LHCN-M2 (cell line): ENCODE measurements around the gene FEM1B. TPM values are rescaled to one million over a fixed set of nuclear protein-coding genes. Genes with fewer than 3 reads are reported as not detected.

Source experiments
- DNase-seq: peaks from one replicate; pipeline ENCODE4 v3.0.0-alpha.2; 2012; ENCODE audit warnings: low read depth
- total RNA-seq: library from RNA; depleted of rRNA; stranded (reverse); fragments of >200 nt; gene quantifications from 2 replicates; pipeline ENCODE4 v1.2.3, GENCODE V29; 2014

The FEM1B gene
- total RNA-seq, 1 experiment from 2014 or later = 32.2 TPM

DNA sequence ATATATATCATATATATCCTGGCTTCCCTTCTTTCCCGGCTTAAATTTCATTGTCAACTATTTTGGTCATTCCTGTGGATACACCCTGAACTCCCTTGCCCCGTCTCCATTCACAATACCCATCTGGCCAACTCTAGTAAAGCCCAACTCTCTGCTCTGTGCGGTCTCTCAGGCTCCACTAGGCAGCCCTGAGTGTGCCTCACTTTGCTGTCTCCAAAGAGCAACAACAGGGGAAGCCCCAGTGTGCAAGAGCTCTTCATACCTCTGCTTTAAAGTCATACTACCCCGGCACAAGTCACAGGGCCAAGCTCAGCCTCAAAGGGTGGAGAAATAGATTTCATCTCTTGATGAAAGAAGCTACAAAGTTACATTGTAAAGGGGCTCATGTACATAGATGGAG lies 18.9 kb upstream of the FEM1B start:
- DNase-seq = no peak

DNA sequence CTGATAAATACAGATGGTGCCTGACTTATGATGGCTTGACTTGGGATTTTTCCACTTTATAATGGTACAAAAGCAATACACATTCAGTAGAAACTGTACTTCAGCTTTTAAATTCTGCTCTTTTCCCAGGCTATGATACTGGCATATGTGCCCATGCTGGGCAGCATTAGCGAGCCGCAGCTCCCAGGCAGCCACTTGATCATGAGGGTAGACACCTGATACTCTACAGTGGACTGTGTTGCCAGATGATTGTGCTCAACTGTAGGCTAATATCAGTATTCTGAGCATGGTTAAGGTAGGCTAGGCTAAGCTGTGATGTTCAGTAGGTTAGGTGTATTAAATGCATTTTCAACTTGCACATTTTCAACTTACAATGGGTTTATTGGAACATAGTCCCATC lies 17.7 kb upstream of the FEM1B start:
- DNase-seq = no peak

DNA sequence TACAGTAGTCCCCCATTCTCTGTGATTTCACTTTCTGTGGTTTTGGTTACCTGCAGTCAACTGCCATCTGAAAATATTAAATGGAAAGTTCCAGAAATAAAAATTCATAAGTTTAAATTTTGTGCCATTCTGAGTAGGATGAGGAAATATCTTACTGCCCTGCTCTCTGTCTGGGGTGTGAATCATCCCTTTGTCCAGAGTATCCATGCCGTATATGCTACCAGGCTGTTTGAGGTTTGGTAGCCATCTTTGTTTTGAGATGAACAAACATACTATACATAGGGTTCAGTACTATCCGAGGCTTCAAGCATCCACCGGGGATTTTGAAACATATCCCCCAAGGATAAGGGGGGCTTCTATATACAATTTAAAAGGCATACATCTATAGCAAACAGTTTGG lies 16.3 kb upstream of the FEM1B start:
- no peak for DNase-seq

DNA sequence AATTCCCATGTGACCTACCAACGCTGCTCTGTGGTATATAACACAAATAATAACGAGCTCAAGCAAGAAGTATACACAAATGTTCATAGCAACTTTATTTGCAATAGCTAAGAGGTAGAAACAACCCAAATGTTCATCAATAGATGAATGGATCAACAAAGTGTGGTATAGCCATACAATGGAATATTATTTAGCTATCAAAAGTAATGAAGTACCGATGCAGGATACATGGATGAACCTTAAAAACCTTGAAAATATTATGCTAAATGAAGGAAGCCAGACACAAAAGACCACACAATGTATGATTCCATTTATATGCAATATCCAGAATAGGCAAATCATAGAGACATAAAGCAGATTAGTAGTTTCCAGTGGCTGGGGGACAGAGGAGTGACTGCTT lies 15.6 kb upstream of the FEM1B start:
- DNase-seq = no peak

DNA sequence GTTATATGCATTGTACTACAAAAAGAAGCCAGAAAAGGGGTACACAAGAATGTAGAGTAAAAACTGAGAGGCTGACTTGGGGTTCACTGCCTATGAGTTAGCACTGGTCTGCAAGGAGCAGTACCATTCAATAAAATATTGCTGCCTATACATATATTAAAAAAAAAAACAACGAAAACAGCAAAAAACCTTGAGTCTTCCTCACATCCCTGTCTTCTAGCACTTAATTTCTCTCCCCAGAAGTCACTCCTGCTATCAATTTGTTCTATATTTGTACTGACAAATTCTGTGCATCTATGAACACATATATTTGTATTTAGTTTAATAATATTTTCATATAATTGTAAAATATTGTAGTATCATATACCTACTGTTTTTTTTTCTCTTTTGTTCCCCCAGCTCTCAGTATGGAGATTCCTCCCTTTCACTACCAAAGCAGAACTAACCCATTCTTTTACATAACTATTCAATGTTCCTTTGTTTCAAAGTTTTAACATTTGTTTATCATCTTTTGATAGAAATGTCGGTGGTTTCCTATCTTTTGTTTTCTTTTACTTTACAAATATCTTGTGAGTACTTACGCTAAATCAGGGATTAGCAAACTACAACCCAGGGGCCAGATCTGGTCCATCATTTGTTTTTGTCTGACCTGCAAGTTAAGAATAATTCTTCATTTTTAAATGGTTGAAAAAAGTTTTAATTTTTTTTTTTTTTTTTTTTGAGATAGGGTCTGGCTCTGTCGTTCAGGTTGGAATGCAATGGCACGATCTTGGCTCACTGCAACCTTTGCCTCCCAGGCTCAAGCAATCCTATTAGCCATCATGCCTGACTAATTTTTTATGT lies 14.8 kb upstream of the FEM1B start:
- no peak for DNase-seq

DNA sequence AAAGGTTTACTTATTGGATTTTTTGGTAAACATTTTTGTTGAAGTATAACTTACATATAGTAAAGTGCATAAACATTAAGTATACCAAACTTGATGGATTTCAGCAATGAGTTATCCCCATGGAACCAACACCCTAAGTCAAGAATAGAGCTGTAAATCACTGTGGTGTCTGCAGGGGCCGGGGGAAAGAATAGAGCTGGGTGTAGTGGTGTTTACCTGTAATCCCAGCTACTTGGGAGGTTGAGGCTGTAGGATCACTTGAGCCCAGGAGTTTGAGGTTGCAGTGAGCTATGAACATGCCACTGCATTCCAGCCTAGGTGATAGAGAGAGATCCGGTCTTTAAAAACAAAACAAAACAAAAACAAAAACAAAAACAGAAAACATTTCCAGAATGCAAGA lies 13.3 kb upstream of the FEM1B start:
- no peak for DNase-seq

DNA sequence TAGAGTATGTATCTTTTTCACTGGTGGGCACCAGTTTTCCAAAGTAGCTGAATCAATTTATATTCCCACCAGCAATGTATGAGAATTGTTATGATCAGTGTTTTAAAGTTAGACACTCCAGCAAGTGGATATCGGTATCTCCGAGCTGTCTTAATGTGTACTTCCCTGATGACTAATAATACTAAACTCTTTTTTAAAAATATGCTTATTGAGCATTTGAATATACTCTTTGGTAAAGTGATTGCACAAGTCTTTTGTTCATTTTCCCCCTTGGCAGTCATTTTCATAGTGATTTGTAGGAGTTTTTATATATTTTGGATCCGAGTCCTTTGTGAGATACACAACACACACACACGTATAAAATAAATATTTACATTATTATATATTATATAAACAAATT lies 12.5 kb upstream of the FEM1B start:
- DNase-seq = no peak

DNA sequence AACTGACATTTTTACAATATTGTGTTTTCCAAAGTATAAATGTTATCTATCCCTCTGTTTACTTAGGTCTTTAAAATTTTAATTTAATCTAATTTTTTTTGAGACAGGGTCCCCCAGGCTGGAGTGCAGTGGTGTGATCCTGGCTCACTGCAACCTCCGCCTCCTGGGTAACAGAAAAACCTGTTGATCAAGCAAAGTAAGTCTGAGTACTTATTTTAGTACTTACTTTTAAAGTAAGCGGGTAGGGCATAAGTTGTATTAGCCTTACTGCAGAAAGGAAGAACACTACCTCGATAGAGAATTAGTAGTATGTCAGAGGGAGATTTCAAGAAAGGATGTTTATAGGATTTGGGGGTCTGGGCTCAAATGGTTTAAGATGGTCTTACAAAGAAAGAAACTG lies 11.9 kb upstream of the FEM1B start:
- DNase-seq = no peak

DNA sequence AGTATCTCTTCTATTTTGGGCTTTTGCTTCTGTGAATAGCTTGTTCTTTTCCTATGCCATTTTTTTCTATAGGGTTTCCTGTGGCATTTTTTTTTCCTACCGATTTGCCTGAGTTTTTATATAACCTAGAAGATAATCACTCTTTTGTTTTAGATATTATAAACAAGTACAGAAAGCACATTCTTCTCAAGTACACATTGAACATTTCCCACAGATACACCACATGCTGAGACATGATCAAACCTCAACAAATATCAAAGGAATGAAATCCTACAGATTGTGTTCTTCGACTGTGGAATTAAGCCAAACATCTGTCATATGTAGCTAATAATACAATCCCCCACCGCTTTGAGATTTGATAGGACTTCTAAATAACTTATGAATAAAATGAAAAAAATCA lies 9.1 kb upstream of the FEM1B start:
- no peak for DNase-seq

DNA sequence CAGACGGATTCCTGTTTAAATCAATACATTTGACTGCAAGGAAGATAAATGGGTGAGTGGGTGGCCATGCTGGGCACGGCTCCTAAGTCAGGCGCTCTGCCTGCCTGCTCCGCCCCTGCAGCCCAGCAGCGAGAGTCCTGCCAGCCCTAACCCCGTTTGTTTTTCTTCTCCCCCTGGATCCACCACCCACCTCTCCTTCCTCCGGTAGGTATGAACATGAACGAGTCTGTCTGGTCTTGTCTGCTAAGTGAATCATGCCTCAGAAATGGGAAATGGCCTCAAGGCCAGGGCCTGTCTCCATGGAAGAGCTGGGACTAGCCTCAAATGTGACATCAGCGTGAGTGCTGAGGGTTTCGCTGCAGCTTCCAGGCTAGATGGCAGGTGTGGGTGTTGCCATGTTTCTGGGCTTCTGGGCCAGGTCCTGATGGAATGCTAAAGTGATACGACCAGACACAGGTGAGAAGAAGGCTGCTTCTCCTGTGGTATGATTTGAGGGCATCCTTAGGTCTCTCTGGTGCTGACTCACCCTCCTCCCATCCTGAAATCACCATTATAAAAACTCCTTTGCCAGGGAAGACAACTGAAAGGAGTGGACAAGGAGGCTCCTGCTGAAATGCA lies 5.6 kb upstream of the FEM1B start:
- DNase-seq = peak; percentile 69

DNA sequence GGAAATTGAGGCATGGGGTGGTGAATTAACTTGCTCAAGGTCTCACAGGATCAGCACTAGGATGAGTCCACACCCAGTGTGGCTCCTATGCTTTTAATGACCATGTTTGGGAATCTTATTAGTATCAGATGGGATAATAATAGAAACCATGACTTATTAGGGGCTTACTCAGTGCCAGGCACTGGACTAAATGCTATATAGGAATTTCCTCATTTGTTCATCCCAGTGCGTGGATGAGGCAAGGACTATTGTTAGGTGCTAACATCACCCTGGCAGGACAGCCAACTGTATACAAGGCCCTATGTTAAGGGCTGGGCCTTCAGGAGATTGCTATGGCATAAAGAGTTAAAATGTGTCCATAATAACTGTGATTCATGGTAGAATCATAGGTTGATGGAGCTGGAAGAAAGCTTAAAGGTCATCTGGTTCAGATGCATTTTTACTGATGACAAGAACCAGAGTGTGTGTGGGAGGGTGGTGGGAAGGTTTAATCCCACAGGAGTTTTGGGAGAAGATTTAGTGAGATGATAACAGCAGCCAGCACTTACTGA lies 4.7 kb upstream of the FEM1B start:
- DNase-seq = peak; percentile 66

DNA sequence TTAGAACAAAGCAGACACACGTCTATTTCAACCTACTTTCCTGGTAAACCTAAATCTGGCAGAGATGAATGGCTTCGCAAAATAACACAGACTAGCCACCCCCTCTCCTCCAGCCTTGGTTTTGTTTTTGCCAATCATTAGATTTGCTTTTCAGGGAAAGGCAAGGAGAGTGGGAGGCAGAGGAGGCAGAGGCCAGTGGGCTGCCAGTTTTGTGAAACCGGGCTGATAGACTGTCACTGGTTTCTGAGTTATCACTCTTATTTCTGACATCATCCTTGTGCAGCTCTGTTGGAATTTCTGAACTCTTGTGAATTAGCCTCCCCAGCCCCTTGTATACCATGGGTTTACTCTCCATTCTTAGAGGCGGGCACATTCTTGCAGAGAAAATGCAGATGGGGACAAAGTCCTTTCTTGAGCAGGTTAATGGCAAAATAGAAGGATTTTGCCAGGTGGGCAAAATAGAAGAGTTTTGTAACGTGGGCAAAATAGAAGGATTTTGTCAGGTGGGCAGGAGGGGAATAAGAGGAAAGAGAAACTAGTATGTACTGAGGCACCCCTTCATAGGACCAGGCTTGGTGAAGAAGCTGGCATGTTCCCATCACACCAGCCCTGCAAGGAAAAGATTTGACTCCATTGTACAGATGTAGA lies 3.2 kb upstream of the FEM1B start:
- DNase-seq = no peak

DNA sequence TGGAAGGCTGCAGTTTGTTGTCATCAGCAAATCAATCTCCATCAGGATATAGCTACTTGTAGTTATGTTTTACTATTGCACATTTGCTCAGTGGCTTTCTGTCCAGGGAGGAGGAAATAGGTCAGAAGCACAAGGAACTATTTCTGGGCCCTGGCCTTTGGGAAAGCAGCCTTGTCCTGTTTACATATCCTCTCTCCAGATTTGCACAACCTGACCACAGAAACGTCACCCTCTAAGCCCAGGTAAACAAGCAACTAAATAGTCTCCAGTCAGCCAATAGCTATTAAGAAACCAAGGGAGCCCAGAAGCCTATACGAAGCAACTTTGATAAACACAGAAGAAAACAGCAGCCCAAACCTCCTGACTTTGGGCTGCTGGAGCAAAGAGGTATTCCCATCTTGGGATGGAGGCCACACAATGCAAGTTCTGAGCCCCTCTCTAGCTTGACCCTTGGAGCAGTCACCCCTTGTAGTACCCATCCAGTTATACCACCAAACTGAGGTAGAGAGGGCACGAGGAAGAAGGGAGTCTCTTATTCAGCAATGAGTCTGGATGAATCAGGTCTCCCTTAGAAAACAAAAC lies 2.3 kb upstream of the FEM1B start:
- no peak for DNase-seq

DNA sequence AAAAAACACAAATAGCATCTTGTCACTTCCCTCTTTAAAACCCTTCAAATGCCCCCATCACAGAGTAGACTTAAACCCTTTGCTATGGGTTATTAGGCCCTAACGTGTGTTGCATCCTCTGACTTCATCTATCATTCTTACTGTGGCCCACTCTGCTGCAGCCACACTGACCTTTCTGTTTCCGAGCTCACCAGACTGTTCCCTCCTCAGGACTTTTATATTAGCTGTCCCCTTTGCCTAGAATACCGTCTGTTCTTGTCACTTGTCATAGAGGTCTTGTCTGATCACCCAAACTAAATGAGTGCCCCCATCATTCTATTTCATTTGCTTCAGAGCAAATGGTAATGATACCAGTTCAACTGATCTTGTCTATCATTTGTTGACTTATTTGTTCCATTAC lies 877 bp upstream of the FEM1B start:
- no peak for DNase-seq

DNA sequence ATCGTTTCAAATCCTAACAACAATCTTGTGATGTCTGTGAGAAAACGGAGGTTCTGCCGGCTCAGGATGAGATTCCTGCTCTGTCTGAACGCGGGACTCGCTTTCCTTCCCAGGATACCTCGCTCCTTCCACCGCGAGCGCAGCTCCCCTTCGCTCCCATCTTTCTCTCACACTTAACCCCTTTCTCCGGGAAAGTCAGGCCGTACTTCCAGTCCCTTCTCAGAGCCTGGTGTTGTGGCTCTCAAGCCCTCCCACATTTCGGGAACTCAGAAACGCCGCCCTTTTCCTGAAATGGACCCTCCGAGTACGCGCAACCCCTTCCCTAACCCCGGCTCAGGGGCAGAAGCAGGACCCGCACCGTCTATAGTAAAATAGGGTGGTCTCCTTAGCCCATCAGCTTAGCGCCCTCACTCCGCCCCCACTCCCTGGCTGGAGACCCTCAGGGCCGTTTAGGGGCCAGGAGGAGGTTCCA lies 378 bp upstream of the FEM1B start:
- peak; percentile 69 for DNase-seq

DNA sequence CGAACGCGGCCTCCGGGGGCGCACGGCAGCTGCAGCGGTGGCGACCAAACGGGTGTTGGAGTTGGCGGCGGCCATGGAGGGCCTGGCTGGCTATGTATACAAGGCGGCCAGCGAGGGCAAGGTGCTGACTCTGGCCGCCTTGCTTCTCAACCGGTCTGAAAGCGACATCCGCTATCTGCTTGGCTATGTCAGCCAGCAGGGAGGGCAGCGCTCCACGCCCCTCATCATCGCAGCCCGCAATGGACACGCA lies 725 bp downstream of the FEM1B start:
- DNase-seq = no peak

DNA sequence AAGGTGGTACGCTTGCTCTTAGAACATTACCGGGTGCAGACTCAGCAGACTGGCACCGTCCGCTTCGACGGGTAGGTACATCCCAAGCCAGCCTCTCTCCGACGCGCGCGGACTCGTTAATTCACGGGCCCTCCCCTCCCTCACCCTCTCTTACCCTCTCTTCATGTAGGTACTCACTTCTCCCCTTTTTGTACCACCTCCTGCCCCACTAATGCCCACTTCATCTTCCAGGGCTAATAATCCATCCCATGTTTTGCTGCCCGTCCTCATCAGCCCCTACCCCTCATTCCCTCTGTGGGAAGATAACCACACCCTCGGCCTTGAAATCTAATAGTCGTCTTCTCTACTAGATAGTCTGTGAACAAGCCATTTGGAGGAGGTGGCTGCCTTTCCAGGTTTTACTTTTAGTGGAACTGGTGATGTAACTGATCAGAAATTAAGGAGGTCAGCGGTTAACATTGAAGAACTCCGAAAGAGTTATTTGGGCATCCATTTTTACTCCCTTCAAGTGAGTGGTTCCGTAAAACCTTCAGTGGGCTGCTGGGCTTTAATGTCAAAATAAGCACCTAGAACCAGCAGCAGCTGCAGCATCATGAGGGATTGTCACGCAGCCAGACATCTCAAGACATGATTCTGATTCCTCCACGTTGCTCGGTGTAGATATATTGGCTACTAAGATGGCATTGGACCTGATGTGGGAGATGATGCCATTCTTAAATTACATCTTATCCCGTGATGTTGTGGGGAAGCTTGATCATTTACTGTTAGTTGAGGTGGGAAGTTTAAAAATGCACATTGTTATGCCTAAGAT lies 1.3 kb downstream of the FEM1B start:
- DNase-seq = peak; percentile 50

DNA sequence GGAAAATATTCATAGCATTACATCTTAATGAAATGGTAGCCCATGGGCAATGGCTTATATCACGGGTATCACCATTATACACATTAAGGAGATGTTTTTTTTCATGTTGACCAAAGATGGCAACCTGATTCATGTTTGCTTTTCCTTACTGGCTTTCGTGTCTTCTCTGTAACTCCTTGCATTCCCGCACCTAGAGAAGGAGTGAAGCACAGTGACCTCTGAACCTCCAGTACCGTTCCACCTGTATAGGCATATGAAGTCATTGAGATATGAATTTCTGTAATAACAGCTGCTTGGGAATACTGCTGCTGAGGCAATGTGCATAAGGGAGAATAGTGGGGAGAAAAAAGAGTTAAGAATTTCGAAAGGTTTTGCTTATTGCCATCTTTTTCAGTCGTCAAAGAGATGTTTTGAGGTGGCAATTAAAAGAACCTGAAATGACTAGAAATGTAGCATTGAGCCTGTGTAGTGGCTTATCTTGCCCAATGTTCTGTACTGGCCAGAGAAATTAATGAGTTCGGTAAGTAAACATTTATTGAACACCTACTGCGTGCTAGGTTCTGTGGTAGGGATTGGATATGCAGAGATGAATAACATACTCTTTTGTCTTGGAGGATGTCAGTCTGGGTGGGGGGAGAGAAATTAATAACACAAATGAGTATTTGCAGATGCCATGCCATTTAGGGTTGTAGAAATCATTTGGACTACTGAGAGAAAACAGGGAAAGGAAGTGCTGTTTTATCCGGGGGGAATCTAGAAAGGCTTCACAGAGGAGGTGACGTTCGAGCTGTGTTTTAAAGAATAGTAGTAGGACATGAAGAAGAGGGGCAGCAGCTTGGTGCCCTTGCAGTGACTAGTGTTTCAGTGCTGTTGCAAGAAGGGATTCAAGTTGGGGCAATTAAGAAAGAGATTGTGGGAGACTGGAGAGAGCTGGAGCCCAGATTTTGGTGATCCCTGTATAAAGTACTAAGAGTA lies 2.5 kb downstream of the FEM1B start:
- DNase-seq = no peak

DNA sequence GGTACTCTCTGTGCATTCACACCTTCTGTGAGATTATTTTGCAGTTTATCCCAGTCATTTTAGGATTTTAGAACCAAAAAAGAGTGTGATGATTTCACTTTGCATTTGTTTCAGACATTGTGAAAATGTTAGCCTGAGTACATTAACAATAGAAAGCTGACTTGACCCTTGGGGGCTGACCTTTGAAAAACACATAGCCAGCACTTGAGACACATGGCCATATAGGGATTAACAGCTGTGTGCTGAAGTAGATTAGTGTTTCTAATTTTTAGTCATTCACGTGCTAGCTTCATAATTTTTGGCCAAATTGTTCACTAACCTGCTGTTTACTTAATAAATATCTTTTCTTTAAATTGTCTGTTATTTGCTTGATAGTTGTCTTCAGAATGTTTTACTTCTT lies 3.5 kb downstream of the FEM1B start:
- DNase-seq = no peak

DNA sequence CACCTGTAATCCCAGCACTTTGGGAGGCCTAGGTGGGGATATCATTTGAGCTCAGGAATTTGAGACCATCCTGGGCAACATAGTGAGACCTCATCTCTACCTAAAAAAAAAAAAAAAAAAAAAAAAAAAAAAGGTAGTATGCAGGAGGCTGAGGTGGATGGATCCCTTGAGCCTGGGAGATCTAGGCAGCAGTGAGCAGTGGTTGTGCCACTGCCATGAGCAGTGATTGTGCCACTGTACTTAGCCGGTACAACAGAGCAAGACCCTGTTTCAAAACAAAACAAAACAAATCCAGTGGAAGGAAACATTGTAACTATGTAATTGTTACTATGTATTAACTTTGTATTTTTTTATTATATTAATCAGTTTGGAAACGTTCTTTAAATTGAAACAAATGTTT lies 5.9 kb downstream of the FEM1B start:
- no peak for DNase-seq
